BLaER1 (cell line): Measurements from ENCODE around the gene RPTOR.

ENCODE experiments used
- H3K27ac ChIP-seq: shearing (Covaris generic); formaldehyde crosslinking; 2 replicates; pipeline ENCODE4 v1.8.1; 2022
- H3K27me3 ChIP-seq: shearing (Covaris generic); formaldehyde crosslinking; 2 replicates; pipeline ENCODE4 v1.8.1; 2022
- H3K36me3 ChIP-seq: shearing (Covaris generic); formaldehyde crosslinking; 2 replicates; pipeline ENCODE4 v1.8.1; 2022
- H3K4me1 ChIP-seq: shearing (Covaris generic); formaldehyde crosslinking; 2 replicates; pipeline ENCODE4 v1.8.1; 2022
- H3K4me2 ChIP-seq: shearing (Covaris generic); formaldehyde crosslinking; 2 replicates; pipeline ENCODE4 v1.8.1; 2022
- H3K4me3 ChIP-seq: shearing (Covaris generic); formaldehyde crosslinking; 2 replicates; pipeline ENCODE4 v1.8.1; 2022
- H3K9ac ChIP-seq: shearing (Covaris generic); formaldehyde crosslinking; 2 replicates; pipeline ENCODE4 v1.8.1; 2022
- H3K9me3 ChIP-seq: shearing (Covaris generic); formaldehyde crosslinking; 2 replicates; pipeline ENCODE4 v1.8.1; 2022
- H4K20me1 ChIP-seq: shearing (Covaris generic); formaldehyde crosslinking; 2 replicates; pipeline ENCODE4 v1.8.1; 2022
- Cebpa-rat ChIP-seq: shearing (Covaris generic); IDR thresholded peaks from 2 replicates; pipeline ENCODE4 v1.8.1; 2022

RPTOR gene

GRCh38 chr17:80831491-80831890, 286.9 kb downstream of the RPTOR start:
- H3K4me3 ChIP-seq = no peak overlapping the region
- H3K4me2 ChIP-seq = peak overlapping the region; percentile 84
- no peaks in the 10 kb centered on the region for H3K9me3 ChIP-seq
- no peak overlapping the region for H3K9ac ChIP-seq
- peaks cover 96% of the 10 kb centered on the region for H4K20me1 ChIP-seq
- TF ChIP-seq Cebpa-rat = no peak
- H3K27ac ChIP-seq = no peak overlapping the region
- peaks cover 60% of the 10 kb centered on the region for H3K4me1 ChIP-seq
- H3K36me3 ChIP-seq = peaks cover 15% of the 10 kb centered on the region; the same call in 1 of the 2 replicates
- H3K27me3 ChIP-seq = peaks cover 21% of the 10 kb centered on the region

GRCh38 chr17:80832266-80832676, 287.6 kb downstream of the RPTOR start:
- Histone ChIP-seq H3K27ac (no peak overlapping the region; the same call in 1 of the 2 replicates), H3K9me3 (no peaks in the 10 kb centered on the region), H3K9ac (peak overlapping the region; percentile 4; the same call in 1 of the 2 replicates), H3K4me3 (peak overlapping the region; percentile 60), H4K20me1 (peaks cover 96% of the 10 kb centered on the region), H3K4me1 (peaks cover 59% of the 10 kb centered on the region), H3K4me2 (peak overlapping the region; percentile 84), H3K27me3 (peaks cover 21% of the 10 kb centered on the region), H3K36me3 (peaks cover 13% of the 10 kb centered on the region; the same call in 1 of the 2 replicates)
- no peak for TF ChIP-seq Cebpa-rat

- TF ChIP-seq Cebpa-rat = no peak
- H3K4me1 ChIP-seq = peaks cover 59% of the 10 kb centered on the region
- H3K27ac ChIP-seq = no peak overlapping the region; the same call in 1 of the 2 replicates
- H3K36me3 ChIP-seq = peaks cover 12% of the 10 kb centered on the region; the same call in 1 of the 2 replicates
- peak overlapping the region; percentile 84 for H3K4me2 ChIP-seq
- no peaks in the 10 kb centered on the region for H3K9me3 ChIP-seq
- peak overlapping the region; percentile 25; the same call in 1 of the 2 replicates for H3K9ac ChIP-seq
- H3K4me3 ChIP-seq = peak overlapping the region; percentile 60
- H3K27me3 ChIP-seq = peaks cover 26% of the 10 kb centered on the region
- peaks cover 96% of the 10 kb centered on the region for H4K20me1 ChIP-seq
Measured at GRCh38 chr17:80832888-80833583, 288.4 kb downstream of the RPTOR start.

GRCh38 chr17:80833952-80834892, 289.6 kb downstream of the RPTOR start:
- no peak overlapping the region for H3K4me3 ChIP-seq
- H3K36me3 ChIP-seq = 0 out of 2 replicates have a peak, but pooled peaks cover 7% of the 10 kb centered on the region
- peaks cover 98% of the 10 kb centered on the region for H4K20me1 ChIP-seq
- no peak overlapping the region for H3K27ac ChIP-seq
- H3K4me1 ChIP-seq = peaks cover 65% of the 10 kb centered on the region
- peak overlapping the region; percentile 84 for H3K4me2 ChIP-seq
- H3K9me3 ChIP-seq = no peaks in the 10 kb centered on the region
- TF ChIP-seq Cebpa-rat = no peak
- H3K27me3 ChIP-seq = peaks cover 32% of the 10 kb centered on the region
- H3K9ac ChIP-seq = no peak overlapping the region

GRCh38 chr17:80834893-80835275, 290.2 kb downstream of the RPTOR start:
- Histone ChIP-seq H3K27ac (no peak overlapping the region), H3K9me3 (no peaks in the 10 kb centered on the region), H3K9ac (no peak overlapping the region), H3K4me3 (no peak overlapping the region), H4K20me1 (peaks cover 95% of the 10 kb centered on the region), H3K36me3 (0 out of 2 replicates have a peak, but pooled peaks cover 7% of the 10 kb centered on the region), H3K27me3 (peaks cover 32% of the 10 kb centered on the region), H3K4me2 (no peak overlapping the region), H3K4me1 (peaks cover 65% of the 10 kb centered on the region)
- TF ChIP-seq Cebpa-rat = no peak

- Histone ChIP-seq H3K36me3 (peaks cover 6% of the 10 kb centered on the region; the same call in 1 of the 2 replicates), H3K27ac (no peak overlapping the region), H3K4me2 (no peak overlapping the region), H3K9ac (no peak overlapping the region), H3K27me3 (peaks cover 32% of the 10 kb centered on the region), H3K9me3 (no peaks in the 10 kb centered on the region), H3K4me3 (no peak overlapping the region), H4K20me1 (peaks cover 84% of the 10 kb centered on the region), H3K4me1 (peaks cover 65% of the 10 kb centered on the region)
- TF ChIP-seq Cebpa-rat = no peak
Measured at GRCh38 chr17:80835816-80836657, 291.4 kb downstream of the RPTOR start.

GRCh38 chr17:80836658-80836965, 292.0 kb downstream of the RPTOR start:
- H3K27me3 ChIP-seq = peaks cover 32% of the 10 kb centered on the region
- H3K4me1 ChIP-seq = peaks cover 63% of the 10 kb centered on the region
- H3K36me3 ChIP-seq = peaks cover 9% of the 10 kb centered on the region; the same call in 1 of the 2 replicates
- H3K9ac ChIP-seq = no peak overlapping the region
- no peaks in the 10 kb centered on the region for H3K9me3 ChIP-seq
- TF ChIP-seq Cebpa-rat = no peak
- no peak overlapping the region for H3K4me3 ChIP-seq
- H3K4me2 ChIP-seq = no peak overlapping the region
- H3K27ac ChIP-seq = no peak overlapping the region
- H4K20me1 ChIP-seq = peaks cover 81% of the 10 kb centered on the region

GRCh38 chr17:80836971-80837481, 292.4 kb downstream of the RPTOR start:
- Histone ChIP-seq H3K9me3 (no peaks in the 10 kb centered on the region), H3K4me3 (no peak overlapping the region), H3K4me1 (peaks cover 62% of the 10 kb centered on the region), H3K9ac (no peak overlapping the region), H3K27me3 (peaks cover 32% of the 10 kb centered on the region), H3K36me3 (peaks cover 13% of the 10 kb centered on the region; the same call in 1 of the 2 replicates), H3K27ac (no peak overlapping the region), H4K20me1 (peaks cover 81% of the 10 kb centered on the region), H3K4me2 (peak overlapping the region; percentile 36; the same call in 1 of the 2 replicates)
- no peak for TF ChIP-seq Cebpa-rat

- no peak for TF ChIP-seq Cebpa-rat
- Histone ChIP-seq H4K20me1 (peaks cover 81% of the 10 kb centered on the region), H3K4me1 (peaks cover 62% of the 10 kb centered on the region), H3K4me3 (no peak overlapping the region), H3K27ac (no peak overlapping the region), H3K9me3 (no peaks in the 10 kb centered on the region), H3K27me3 (peaks cover 34% of the 10 kb centered on the region), H3K36me3 (peaks cover 14% of the 10 kb centered on the region; the same call in 1 of the 2 replicates), H3K9ac (no peak overlapping the region), H3K4me2 (peak overlapping the region; percentile 36)
Measured at GRCh38 chr17:80837711-80838110, 293.1 kb downstream of the RPTOR start.
